ENCODE results near the gene NTRK1.

The NTRK1 gene

GRCh38 chr1:156826630-156827029 lies 34.0 kb upstream of the NTRK1 start:
- DNase-seq (ENCODE audit: low read depth), result no peak
- TF ChIP-seq, protein P1, sequence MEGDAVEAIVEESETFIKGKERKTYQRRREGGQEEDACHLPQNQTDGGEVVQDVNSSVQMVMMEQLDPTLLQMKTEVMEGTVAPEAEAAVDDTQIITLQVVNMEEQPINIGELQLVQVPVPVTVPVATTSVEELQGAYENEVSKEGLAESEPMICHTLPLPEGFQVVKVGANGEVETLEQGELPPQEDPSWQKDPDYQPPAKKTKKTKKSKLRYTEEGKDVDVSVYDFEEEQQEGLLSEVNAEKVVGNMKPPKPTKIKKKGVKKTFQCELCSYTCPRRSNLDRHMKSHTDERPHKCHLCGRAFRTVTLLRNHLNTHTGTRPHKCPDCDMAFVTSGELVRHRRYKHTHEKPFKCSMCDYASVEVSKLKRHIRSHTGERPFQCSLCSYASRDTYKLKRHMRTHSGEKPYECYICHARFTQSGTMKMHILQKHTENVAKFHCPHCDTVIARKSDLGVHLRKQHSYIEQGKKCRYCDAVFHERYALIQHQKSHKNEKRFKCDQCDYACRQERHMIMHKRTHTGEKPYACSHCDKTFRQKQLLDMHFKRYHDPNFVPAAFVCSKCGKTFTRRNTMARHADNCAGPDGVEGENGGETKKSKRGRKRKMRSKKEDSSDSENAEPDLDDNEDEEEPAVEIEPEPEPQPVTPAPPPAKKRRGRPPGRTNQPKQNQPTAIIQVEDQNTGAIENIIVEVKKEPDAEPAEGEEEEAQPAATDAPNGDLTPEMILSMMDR (IDR thresholded peaks at IDR 0.05; ENCODE audit: insufficient read depth, low read depth, low read length, missing control alignments), result no peak
- H3K4me3 ChIP-seq (ENCODE audit: low read length), result no peak overlapping the region

DNA sequence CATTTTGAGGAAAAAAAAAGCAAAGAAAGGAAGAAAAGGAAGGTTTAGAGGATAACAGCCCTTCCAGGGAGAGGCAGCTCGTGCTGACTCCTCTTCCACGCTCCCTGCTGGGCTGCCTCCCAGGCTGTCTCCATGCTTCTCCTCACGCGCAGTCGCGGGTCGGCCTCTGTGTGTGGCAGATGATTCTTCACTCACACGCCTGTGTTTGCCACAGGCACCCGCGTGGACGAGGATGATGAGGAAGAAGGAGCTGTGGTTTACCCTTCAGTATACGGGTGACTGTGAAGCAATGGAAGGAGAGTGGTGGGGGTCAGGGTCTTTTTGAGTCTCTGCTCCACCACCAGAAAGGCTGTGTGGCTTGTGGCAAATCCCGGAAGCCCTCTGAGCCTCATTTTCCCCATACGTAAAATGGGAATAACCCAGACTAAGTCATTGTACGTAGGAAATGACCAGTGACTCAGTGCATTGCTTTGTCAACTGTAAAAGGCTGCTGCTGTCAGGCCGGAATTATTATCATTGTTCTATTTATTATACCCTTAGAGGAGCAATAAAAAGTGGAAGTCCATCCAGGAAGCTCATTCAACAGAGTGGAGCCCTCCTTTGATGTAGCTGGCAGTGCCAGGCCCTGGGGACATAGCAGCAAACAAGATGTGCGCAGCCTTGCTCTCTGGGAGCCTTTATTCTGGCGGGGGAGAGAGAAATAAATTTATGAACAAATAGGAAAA lies 32.1 kb upstream of the NTRK1 start:
- TF ChIP-seq, protein P1 (IDR thresholded peaks at IDR 0.05; ENCODE audit: insufficient read depth, low read depth, low read length, missing control alignments), result no peak
- H3K4me3 ChIP-seq (ENCODE audit: low read length), result no peak overlapping the region
- no peak for DNase-seq (ENCODE audit: low read depth)

- no peak overlapping the region for H3K4me3 ChIP-seq (ENCODE audit: low read length)
- no peak for DNase-seq (ENCODE audit: low read depth)
- TF ChIP-seq, protein P1 (IDR thresholded peaks at IDR 0.05; ENCODE audit: insufficient read depth, low read depth, low read length, missing control alignments), result no peak
These were observed 28.2 kb upstream of the NTRK1 start for GRCh38 chr1:156832434-156832833.

GRCh38 chr1:156833603-156834002 lies 27.1 kb upstream of the NTRK1 start:
- H3K4me3 ChIP-seq (ENCODE audit: low read length), result no peak overlapping the region
- TF ChIP-seq, protein P1 (IDR thresholded peaks at IDR 0.05; ENCODE audit: insufficient read depth, low read depth, low read length, missing control alignments), result no peak
- no peak for DNase-seq (ENCODE audit: low read depth)

DNA sequence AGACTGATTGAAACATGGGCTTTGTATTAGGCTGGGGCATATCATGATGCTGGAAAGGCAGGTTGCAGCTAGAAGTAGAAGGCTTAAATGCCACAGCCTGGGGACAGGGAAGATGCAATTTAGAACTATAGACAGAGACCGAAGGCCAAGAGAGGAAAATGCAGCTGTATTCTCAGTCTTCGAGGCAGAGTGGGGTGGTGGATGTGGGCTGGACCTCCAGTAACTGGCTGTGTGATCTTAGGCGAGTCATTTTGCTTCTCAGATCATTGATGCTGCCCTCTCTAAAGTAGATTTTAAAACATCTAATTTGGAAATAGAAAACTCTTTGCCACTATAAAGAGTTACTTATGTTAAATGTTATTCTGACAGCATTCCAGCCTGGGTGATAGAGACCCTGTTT lies 26.3 kb upstream of the NTRK1 start:
- DNase-seq (ENCODE audit: low read depth), result no peak
- no peak overlapping the region for H3K4me3 ChIP-seq (ENCODE audit: low read length)
- TF ChIP-seq, protein P1 (IDR thresholded peaks at IDR 0.05; ENCODE audit: insufficient read depth, low read depth, low read length, missing control alignments), result no peak

DNA sequence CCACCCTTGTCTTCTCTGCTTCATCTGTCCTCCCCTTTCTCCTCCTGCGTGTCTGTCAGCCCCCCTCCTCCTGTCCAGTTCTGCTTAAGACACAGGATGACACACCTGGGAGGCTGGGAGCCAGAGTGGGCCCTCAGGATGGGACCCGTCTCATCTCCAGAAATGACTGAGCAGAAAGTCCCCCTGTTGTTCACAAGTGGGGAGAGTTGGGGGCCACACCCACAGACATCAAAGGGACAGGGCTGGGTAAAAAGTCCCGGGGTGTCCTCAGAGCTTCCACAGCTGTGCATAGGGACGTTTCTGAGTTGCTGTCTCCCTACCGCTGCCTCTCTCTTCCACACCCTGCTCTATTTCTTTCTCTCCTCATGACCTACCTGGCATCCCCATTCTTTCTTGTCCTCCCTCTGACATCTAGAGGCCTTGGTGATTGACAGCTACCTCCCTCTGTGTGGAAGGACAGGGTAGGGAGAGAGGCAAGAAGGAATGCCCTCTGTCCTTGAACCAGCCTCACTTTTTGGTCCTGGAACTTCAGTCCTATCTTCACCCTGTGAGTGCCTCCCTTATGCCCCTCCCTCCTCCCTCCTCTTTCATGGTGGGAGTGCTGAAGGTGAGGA lies 24.5 kb upstream of the NTRK1 start:
- TF ChIP-seq, protein P1 (IDR thresholded peaks at IDR 0.05; ENCODE audit: insufficient read depth, low read depth, low read length, missing control alignments), result no peak
- DNase-seq (ENCODE audit: low read depth), result no peak
- H3K4me3 ChIP-seq (ENCODE audit: low read length), result no peak overlapping the region

GRCh38 chr1:156836892-156837291 lies 23.8 kb upstream of the NTRK1 start:
- no peak for DNase-seq (ENCODE audit: low read depth)
- TF ChIP-seq, protein P1 (IDR thresholded peaks at IDR 0.05; ENCODE audit: insufficient read depth, low read depth, low read length, missing control alignments), result no peak
- no peak overlapping the region for H3K4me3 ChIP-seq (ENCODE audit: low read length)
